Activated CD4-positive, CD25-positive, alpha-beta regulatory T cell (primary cell): ENCODE results near the gene CCSAP.
"Not testable (repeated sequence)": the region's sequence is repeated elsewhere in the genome, so short reads cannot be mapped to it uniquely, and the experiment has no call there.

Experiments
- DNase-seq, 4 experiments: peaks; one replicate each; lab custom pipeline; 2025; lab: John Stamatoyannopoulos, UW

The CCSAP gene

DNA sequence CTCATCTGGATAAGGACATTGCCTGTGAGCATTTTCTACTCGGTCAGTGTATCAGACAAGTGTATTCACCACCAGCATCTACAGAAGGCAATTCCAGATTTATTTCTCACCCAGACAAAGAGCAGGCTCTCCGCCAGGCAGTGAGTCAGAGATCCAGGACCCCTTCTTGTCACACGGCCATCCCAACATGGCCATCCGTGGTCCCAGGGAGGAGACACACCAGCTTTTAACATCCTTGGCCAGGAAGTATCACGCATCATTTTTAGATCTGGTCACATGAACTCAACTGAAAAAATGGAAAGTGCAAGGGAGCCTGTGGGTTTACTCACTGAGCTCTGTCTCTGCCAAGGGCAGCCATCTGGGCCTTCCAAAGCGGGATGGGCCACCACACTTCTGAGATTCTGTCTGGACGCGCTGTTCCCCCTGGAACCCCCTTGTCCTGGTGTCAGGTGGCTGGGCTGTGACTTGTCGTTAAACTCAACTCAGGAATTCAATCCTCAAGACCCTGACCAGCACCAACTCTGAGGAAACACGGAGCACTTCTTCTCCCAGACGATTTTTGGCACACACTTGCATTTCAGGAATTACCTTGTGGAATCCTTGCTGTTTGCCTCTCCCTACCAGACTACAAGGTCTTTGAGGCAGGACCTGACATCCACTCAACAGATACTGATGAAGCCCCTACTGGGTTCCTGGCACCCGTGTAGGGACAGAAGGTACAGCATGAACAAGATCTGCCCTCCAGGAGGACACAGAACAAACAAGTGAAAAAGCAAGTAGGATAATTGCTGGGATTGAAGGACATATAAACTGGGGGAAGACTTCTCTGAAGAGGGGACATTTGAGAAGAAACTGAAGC is 21.6 kb upstream of the CCSAP start:
- no peak for DNase-seq

DNA sequence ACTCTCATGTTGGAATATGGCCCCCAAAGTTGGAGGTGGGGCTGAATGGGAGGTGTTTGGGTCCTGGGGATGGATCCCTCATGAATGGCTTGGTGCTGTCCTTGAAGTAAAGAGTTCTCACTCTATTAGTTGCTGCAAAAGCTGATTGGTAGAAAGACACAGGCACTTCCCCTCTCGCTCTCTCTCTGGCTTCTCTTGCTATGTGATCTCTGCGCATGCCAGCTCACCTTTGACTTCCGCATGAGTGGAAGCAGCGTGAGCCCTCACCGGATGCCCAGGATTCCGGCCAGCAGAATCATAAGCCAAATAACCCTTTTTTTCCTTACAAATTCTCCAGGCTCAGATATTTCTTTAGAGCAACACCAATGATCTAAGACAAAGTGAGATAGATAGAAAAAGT is 20.9 kb upstream of the CCSAP start:
- DNase-seq: no peak

DNA sequence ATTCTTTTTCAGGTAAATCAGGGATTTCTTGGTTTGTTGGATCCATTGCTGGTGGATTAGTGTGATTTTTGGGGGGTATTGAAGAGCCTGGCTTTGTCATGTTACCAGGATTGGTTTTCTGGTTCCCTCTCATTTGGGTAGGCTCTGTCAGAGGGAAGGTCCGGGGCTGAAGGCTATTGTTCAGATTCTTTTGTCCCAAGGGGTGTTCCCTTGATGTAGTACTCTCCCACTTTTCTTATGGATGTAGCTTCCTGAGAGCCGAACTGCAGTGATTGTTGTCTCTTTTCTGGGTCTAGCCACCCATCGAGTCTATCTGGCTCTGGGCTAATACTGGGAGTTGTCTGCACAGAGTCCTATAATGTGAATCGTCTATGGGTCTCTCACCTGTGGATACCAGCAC is 17.6 kb upstream of the CCSAP start:
- no peak for DNase-seq

DNA sequence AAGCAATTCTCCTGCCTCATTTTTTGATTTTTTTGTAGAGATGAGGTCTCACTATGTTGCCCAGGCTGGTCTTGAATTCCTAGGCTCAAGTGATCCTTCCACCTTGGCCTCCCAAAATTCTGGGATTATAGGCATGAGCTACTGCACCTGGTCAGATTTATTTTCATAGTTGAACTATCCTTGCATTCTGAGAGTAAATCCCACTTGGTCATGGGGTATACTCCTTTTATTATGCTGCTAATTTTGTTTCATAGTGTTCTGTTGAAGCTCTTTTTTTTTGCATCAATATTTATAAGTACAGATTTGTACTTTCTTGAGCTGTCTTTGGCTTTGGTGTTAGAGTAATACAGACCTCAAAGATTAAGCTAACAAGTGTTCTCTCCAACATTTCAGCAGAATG is 12.8 kb upstream of the CCSAP start:
- no peak for DNase-seq

DNA sequence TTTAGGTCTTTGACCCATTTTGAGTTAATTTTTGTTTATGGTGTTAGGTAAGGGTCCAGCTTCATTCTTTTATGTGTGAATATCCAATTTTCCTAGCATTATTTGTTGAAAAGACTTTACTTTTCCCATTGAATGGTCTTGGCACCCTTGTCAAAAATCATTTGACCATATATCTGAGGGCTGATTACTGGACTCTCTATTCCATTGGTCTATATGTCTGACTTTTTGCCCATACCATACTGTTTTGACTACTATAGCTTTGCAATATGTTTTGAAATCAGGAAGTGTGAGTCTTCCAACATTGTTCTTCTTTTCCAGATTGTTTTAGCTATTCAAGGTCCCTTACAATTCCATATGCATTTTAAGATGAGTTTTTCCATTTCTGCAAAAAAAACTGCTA is 11.4 kb upstream of the CCSAP start:
- DNase-seq: no peak

DNA sequence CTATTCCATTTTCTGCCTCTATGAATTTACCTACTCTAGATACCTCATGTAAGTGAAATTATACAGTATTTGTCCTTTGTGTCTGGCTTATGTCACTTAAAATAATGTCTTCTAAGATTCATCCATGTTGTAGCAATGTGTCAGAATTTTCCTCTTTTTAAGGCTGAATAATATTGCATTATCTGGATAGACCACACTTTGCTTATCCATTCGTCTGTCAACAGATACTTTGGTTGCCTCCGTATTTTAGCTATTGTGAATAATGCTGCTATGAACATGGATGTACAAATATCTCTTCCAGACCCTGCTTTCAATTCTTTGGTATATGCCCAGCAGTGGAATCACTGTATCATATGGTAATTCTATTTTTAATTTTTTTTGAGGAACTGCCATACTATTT is 10.1 kb upstream of the CCSAP start:
- no peak for DNase-seq

DNA sequence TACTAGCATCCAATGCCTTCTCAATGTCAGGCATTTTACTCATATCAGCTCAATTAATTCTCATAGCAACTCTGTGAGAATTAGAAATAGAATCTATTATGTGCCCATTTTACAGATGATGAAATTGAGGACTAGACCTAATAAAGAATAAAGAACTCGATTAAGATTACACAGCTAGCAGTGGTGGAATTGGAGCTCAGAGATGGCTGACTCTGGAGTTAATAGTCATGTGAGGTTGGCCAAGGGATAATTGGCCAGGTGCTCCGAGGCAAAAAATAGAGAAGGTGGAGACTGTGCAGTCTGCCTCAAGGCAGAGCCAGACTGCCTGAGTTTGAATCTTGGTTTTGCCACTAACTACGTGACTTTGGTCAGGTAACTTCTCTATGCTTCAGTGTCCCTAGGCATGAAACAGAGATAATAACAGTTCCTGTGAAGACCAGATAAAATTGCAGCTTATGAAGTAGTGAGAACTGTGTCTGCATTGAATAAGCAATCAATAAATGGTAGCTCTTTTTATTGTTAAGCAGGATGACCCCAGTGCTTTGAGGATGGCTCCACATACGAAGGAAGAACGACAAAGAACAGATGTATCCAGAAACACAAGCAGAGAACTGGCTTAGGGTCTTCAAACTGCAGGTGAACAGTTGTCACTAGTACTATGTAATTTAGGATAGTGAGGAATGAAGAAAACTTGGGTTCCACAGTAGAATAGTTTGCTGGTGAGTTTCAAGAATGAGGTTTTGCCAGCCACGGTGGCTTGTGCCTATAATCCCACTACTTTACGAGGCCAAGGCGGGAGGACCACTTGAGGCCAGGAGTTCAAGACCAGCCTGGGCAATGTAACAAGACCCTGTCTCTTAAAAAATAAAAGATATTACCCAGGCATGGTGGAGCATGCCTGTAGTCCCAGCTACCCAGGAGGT is 6.9 kb upstream of the CCSAP start:
- DNase-seq: no peak

DNA sequence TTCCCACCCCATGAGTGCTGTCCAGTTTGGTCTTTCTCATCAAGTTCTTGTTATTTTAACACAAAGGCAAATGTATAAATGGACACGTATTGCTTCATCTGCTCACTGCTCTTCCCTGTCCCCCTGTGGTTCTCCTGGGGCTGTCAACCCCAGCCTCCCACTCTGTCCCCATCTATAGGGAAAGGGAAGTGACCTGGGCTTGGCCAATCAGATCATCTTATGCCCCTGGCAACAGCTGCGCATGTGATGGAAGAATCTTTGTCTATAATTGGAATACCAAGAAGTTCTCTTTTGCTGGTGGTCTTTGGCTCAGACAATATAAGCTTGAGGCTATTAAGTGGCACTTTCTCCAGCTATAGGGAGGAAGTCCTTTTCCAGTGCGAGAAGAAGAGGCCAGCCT is 4.7 kb upstream of the CCSAP start:
- DNase-seq: no peak

DNA sequence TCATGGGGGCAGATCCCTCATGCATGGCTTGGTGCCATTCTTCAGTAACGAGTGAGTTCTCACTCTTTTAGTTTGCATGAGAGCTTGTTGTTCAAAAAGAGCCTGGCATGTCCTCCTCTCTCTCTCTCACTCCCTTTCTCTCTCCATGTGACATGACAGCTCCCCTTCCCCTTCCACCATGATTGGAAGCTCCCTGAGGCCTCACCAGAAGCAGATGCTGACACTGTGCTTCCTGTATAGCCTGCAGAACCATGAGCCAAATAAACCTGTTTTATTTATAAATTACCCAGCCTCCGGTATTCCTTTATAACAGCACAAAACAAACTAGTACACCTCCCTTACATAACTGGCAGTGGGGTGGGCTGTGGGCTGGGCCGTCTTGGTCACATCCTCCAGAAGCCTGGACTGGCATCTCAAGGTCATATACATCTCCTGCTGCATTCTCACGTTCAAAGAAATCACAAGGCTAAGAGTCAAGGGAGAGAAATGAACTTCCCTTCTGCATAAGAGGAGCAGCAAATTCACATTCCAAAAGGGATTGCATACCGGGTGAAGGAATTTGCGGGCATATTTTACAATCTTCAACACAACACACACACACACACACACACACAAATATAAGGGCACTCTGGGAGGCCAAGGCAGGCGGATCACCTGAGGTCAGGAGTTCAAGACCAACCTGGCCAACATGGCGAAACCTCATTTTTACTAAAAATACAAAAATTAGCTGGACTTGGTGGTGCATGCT is 2.3 kb upstream of the CCSAP start:
- DNase-seq: no peak

DNA sequence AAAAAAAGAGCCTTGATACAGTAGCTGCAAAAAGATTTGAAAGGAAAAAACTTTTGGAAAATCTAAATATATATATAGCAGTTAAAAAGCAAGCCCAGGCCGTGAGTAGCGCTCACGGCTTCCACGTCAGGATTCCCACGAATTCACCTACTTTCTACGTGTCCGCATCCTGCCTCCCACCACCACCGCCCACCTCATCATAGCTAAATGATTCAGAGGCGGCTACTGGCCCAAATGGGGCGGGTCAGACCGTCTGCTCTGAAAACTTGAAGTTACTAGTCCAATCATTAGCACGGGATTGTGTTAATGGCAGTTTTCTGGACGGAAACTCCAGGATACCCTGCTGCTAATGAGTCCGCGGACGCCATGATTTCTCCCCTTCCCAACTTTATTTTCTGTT is 1.3 kb upstream of the CCSAP start:
- no peak for DNase-seq

DNA sequence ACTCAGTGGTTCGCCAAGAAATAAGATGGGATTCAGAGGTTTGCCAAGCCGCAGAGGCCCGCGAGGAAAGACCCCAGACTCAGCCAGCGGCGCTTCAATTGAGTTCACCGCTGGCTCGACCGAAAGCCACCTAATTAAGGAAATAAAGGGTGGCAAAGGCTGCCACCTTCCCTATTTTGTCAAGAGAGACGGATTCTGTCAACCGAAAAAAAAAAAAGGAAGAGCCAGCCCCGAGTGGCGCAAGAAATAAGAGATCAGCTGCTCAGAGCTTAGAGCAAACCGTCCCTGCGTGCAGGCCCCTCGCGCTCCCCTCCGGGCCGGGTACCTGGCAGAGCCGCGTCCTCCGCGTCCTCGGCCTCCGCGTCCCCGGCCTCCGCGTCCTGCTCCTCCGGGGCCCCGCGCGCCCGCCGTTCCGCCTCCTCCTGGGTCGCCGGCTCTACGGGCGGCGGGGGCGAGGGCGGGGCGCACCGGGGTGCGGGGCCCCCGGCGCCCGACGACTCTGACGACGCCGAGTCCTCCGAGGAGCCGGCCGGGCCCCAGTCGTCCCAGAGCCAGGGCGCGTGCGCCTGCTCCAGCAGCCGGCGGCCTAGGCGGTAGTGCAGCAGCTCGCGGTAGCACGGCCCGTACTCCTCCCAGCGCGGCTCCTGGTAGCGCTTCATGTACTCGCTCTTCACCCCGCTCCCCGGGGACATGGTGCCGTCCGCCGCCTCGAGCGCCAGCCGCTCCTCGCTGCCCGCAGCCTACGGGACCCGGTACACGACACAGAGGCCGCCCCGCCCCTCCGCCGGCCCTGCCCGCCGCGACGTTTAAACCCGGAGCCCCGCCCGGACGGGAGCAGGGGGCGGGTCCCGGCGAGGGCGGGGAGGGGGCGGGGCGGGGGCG is 832 bp downstream of the CCSAP start:
- DNase-seq: peak; percentile 58 to 71 (median 68)

DNA sequence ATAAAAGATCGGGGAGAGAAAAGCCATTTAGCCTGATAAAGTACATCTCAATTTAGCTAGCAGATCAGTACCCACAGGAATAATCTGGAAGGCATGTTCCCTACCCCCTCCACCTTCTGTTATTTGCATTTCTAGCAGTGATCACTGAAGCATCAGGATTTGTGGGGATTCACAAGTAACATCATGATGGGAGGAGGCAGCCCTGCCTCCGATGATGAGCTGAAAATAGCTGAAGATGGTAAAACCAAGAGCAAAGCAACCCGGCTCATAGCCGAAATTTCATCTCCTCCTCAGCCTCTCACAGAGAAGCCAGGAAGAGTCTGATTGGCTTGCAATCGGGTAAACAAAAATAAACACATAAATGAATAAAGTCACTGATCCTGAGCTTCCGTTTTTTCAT is 2.4 kb downstream of the CCSAP start:
- DNase-seq: no peak

DNA sequence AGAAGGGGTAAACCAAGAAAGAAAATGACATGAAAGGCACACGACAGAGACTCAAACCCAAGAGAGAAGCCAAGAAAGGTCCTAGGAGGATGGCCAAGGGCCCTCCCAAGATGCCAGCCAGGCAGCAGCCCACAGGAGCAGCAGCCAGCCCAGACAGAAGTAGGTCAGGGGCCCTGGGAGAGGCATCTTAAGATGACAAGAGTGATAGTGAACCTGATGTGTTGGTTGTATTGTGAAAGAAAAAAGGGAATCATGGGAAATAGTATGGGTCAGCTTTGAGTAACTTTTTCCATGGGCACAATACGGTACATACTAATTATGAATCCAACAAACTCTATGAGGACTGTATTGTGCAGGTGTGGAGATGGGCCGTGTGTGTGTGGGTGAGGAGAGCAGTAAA is 3.3 kb downstream of the CCSAP start:
- DNase-seq: no peak

DNA sequence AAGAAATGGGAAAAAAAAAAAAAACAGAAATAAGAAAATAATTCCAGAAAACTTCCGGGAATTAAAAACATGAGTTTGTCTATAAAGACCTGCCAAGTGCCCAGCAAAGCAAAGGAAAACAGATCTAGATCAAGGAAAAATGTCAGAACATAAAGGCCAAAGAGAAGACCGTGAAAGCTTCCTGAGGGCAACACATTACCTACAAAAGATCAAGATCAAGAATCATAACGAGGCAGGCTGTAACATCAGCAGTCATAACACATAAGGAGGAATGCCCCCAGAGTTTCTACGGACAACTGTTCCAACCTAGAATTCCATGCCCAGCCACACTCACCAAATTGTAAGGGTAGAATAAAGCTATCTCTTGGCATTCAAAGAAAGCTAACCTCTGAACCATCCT is 3.8 kb downstream of the CCSAP start:
- no peak for DNase-seq

DNA sequence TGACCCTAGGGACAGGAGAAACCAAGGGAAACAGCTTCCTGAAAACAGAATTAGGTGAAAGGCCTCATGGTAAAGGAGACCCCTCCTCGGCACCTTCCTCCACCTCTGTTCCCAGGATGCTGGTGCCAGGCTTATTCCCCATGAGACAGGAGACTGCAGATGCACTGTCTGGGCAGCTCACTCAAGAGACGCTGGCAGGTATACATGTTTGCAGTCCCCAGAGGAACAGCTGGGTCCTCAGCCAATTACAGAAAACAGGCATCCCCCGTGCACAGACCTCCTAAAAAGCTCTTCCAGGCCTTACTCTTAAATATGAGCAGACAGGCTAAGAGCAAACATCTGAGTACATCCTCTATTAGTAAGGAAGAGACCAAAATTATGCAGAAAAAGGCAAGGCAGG is 6.5 kb downstream of the CCSAP start:
- DNase-seq: no peak

DNA sequence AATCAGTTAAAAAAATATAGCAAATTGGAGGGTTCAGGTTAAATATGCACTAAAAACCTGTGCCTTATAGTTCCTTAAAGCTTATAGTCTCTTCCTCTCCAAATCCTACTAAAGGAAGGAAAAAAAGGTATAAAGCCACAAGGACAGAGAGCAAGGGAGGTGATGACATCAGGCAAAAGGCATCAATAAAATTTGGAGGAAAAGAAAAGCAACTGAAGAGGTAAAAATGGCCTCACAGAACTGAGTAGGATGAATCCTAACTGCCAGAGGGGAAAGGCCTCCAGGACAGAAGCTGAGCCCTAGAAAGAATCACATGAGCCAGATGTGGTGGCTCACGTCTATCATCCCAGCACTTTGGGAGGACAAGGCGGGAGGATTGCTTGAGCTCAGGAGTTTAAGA is 8.1 kb downstream of the CCSAP start:
- no peak for DNase-seq

DNA sequence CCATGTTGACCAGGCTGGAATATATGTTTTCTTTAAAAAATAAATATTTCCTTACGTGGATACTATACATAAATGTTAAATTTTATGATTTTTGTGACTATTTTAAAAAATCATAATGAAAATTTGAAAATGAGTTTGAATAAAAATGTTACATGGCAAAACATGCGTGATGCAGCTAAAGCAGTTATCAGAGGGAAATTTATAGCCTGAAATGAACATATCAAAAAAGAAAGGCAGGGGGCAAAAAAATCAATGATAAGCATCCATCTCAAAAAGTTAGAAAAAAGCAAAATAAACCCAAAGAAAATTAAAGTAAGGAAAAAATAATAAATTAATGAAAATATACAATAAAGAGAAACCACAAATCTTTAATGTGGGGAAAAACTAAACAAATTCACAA is 8.6 kb downstream of the CCSAP start:
- DNase-seq: no peak

DNA sequence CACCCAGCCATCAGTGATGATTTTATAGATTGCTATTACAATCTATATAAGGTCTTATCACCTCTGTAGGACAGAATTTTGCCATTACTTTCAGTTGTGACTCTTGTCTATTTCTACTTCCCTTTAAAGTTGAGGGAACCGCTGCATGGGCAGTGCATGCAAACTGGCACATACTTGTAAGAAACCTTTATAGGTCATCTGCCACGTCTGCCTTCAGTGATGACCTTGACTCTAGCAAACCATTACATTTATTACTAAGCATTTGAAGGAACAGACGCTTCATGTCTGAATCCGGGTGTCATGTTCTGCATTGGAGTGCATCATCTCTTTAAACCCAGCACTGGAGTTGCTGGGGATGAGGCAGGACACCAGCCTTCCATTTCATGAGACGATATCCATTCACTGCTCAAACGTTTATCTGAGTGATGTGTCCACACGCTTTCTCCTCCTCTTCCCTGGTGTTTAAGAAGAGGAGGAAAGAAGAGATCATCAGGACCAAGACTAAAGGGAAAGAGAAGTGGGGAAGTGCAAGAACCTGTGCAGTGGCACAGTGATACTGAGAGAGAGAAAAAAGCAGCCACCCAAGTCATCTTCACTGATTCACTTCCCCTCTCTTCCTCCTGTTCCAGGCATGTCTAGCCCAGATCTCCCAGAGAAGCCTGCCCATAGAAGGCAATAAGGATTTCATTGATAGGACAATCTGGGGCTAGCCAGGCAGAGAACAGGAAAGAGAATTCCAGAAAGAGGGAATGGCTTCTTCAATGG is 14.1 kb downstream of the CCSAP start:
- DNase-seq: no peak

DNA sequence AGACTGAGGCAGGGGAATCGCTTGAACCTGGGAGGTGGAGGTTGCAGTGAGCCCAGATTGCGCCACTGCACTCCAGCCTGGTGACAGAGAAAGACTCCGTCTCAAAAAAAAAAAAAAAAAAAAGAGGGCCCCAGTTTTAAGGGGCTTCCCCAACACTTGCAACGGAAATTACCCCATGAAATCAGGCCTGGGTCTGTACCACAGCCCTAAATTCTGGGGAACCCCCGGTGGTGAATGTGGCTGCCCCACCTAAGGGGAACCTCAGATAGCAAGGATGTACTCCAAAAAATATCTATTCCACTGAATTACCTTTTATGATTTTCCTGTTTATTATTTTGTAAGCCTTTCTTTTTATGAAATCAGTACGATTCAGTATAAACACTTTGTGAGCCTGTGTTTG is 15.1 kb downstream of the CCSAP start:
- not testable (repeated sequence) for DNase-seq

DNA sequence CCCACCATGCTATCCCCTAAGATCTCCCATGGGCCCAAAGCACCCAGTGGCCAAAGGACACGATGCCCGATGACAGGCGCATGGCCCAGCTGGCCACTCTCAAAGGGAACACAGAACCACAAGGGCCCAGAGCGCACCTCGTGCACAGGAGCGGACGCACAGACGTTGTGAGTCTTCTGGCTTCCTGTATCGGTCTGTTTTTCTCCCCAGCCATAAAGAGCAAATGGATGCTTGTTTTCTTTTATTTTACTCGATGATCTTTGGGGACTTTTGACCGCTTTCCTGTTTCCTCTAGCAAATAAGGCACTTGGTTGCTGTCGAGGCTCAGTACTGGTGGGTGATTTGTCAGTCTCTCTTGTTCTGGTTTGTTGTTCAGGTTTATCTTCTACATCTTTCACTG is 16.2 kb downstream of the CCSAP start:
- no peak for DNase-seq
